ENCODE data around the gene FBN1. TPM values are rescaled to one million over a fixed set of nuclear protein-coding genes. Genes with fewer than 3 reads are reported as not detected.

The FBN1 gene
- total and polyA plus RNA-seq, 10 of the 15 experiments (the other 5 are each of a cell fraction or from before 2014, with no cell fraction given), result 2.2 to 15.3 (median 7.0) TPM

- no peak overlapping the region for H3K27ac ChIP-seq (ENCODE audit: control insufficient read depth, insufficient read depth)
- H3K9me3 ChIP-seq (replicated peaks; ENCODE audit: control insufficient read depth, insufficient read depth, low read length), result no peaks in the 10 kb centered on the region
- no peaks in the 10 kb centered on the region for H4K20me1 ChIP-seq (ENCODE audit: control insufficient read depth, insufficient read depth)
- H3K9ac ChIP-seq (ENCODE audit: control insufficient read depth, insufficient read depth, low read length), result no peak overlapping the region
- no peak overlapping the region for H2AFZ ChIP-seq (ENCODE audit: control insufficient read depth, low read depth, low read length)
- RAD21 ChIA-PET (ENCODE audit: unreplicated experiment), result no interaction called here
- POLR2A ChIA-PET, result no interaction called here
- H3K36me3 ChIP-seq (ENCODE audit: control insufficient read depth in 2 of 2, insufficient read depth in 2 of 2, low read length in 1 of 2), result no peaks in the 10 kb centered on the region
- 35% methylated on average over 1 of the region's 1 CpG for WGBS (ENCODE audit: insufficient coverage, insufficient replicate concordance, low lambda C conversion rate, missing lambda C conversion rate)
- TF ChIP-seq POLR2AphosphoS2 (IDR thresholded peaks at IDR 0.05; ENCODE audit: low read depth, low read length) (no peak), ASH2L (IDR thresholded peaks at IDR 0.05; ENCODE audit: borderline replicate concordance, low read depth) (no peak), ESRRA (IDR thresholded peaks at IDR 0.05; ENCODE audit: low read length) (no peak), E4F1 (IDR thresholded peaks at IDR 0.05; ENCODE audit: borderline replicate concordance, partially characterized antibody) (no peak), MAX (IDR thresholded peaks at IDR 0.05; ENCODE audit: low read depth, low read length) (no peak), KLF5 (IDR thresholded peaks at IDR 0.05; ENCODE audit: partially characterized antibody) (no peak), ZZZ3 (IDR thresholded peaks at IDR 0.05; ENCODE audit: control insufficient read depth, insufficient read length, low read depth) (no peak), DPF2 (IDR thresholded peaks at IDR 0.05) (no peak), CHD1 (IDR thresholded peaks at IDR 0.05; ENCODE audit: low read depth, low read length) (no peak), CEBPB (IDR thresholded peaks at IDR 0.05; ENCODE audit: borderline replicate concordance in 1 of 2, low read depth in 2 of 2, low read length in 2 of 2) (no peak), IRF5 (IDR thresholded peaks at IDR 0.05; ENCODE audit: borderline replicate concordance) (no peak), MTA2 (IDR thresholded peaks at IDR 0.05; ENCODE audit: low read depth) (no peak)
- in situ Hi-C loops (cut with MboI), result no loop called here
- ATAC-seq (no peak), FAIRE-seq (no peak), DNase-seq (ENCODE audit: low read depth, low spot score) (no peak)
- CTCF ChIA-PET, result interaction anchor here (1.0 to 1.2 kb wide), 2 partner anchors 10 to 306 kb away, joined by 3 read pairs; no protein-coding TSS in a partner anchor
- no peaks in the 10 kb centered on the region for H3K27me3 ChIP-seq (replicated peaks in 1 of 2; ENCODE audit: control insufficient read depth in 2 of 2, insufficient read depth in 2 of 2, low read length in 1 of 2)
- H3K79me2 ChIP-seq (ENCODE audit: control insufficient read depth, insufficient read depth, low read length), result no peaks in the 10 kb centered on the region
- H3K4me2 ChIP-seq (ENCODE audit: control insufficient read depth, insufficient read depth), result no peak overlapping the region
- H3K4me1 ChIP-seq (ENCODE audit: control insufficient read depth, insufficient read depth, low read length), result no peaks in the 10 kb centered on the region
- no peak overlapping the region for H3K4me3 ChIP-seq
- intact Hi-C loops (cut with micrococcal nuclease; ENCODE audit: unreplicated experiment), result no loop called here
- SMC1A ChIA-PET (ENCODE audit: uncharacterized antibody, unreplicated experiment), result no interaction called here
- BruUV-seq (replicated peaks), result no TSS peak
These were observed 18.9 kb upstream of the FBN1 start for GRCh38 chr15:48664436-48664835.
